ENCODE measurements around the gene SRSF8. TPM values are rescaled to one million over a fixed set of nuclear protein-coding genes. Genes with fewer than 3 reads are reported as not detected.
"Not testable (repeated sequence)": the region's sequence is repeated elsewhere in the genome, so short reads cannot be mapped to it uniquely, and the experiment has no call there.

SRSF8 gene
- total RNA-seq, 1 donor from 2014 or later = 16.1 TPM

DNA sequence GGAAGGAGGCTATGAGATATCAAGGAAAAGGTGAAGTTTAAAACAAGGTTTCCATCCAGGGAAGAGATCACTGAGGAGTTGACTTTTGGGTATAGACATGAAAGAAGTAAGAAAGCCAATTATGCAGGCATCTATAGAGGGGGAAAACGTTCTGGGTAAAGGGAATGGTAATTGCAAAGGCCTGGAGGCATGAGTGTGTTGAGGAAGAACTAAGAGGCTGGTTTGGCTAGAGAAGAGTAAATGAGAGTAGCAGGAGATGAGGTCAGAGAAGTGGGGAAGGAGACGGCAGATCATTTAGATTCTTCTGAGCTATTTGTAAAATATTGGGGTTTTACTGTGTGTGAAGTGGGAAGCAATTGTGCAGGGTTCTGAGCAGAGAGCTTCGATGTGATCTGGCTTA lies 30.5 kb downstream of the SRSF8 start:
- DNase-seq = no peak

GRCh38 chr11:95098826-95099225 lies 32.1 kb downstream of the SRSF8 start:
- no peak for DNase-seq

DNA sequence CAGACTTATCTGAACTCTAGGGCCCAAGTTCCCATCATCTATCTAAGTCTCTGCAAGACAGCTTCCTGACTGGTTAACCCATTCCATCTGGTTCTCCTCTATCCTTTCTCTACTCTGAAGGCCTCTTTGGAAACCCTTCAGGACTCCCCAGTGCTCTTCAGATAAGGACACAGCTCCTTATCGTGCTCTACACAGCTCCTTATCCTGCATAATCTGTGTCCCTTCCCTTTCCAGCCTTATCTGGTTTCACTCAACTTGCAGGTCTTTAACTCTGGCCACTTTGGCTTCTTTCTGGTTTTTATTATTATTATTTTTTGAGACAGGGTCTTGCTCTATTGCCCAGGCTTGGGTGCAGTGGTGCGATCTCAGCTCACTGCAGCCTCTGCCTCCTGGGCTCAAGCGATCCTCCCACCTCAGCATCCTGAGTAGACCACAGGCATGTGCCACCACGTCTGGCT lies 33.5 kb downstream of the SRSF8 start:
- no peak for DNase-seq

DNA sequence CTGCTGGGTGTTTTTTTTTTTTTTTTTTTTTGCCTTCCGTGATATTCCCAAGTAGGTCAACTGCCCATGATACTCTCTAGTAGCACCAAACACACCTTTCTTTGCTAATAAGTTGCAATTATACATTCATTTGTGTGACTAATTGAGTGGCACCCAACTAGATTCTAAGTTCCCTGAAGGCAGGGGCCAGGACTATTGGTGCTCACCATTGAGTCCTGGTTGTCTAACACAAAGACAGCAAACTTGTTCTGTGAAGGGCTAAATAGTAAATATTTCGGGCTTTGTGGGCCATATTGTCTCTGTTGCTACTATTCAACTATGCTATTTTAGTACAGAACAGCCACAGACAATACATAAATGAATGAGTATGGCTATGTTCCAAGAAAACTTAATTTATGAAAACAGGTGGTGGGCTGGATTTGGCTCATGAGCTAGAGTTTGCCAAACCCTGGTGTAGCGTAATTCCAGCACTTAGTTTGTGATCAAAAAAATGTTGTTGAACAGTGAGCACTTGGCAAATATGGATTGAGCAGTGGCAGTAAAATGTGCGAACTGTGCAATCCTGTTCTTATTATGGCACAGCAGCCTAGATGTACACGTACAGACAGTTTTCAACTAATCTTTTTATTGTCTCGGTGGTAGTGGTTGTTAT lies 34.3 kb downstream of the SRSF8 start:
- DNase-seq = no peak

- DNase-seq = no peak
These were observed 35.2 kb downstream of the SRSF8 start for GRCh38 chr11:95101935-95102334.

GRCh38 chr11:95102733-95103132 lies 36.0 kb downstream of the SRSF8 start:
- no peak for DNase-seq

- DNase-seq = no peak
These were observed 37.0 kb downstream of the SRSF8 start for GRCh38 chr11:95103701-95104100.

DNA sequence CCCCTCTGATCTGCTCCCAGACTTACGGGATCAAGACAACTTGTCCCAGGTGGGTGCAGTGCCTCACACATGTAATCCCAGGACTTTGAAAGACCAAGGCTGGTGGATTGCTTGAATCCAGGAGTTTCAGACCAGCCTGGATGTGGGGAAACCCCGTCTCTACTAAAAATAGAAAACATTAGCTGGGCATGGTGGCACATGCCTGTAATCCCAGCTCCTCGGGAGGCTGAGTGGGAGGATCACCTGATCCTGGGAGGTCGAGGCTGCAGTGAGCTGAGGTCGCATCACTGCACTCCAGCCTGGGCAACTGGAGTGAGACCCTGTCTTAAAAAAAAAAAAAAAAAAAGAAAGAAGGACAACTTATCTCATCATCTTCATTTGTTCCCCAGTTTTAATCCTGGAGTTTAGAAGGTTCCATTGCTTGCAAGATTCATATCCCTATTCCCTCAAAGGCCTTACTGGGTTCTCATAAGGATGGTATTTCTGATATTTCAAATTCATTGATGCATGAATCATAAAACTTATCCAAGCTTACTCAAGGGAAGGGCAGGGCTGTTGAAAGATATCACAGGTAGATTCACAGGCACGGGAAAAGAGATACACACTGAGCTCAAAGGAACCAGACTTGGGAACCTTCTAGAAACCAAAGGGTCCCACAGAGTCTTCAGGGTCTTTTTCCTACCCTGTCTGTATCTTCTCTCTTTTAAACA lies 37.6 kb downstream of the SRSF8 start:
- no peak for DNase-seq

GRCh38 chr11:95104856-95105255 lies 38.1 kb downstream of the SRSF8 start:
- no peak for DNase-seq

DNA sequence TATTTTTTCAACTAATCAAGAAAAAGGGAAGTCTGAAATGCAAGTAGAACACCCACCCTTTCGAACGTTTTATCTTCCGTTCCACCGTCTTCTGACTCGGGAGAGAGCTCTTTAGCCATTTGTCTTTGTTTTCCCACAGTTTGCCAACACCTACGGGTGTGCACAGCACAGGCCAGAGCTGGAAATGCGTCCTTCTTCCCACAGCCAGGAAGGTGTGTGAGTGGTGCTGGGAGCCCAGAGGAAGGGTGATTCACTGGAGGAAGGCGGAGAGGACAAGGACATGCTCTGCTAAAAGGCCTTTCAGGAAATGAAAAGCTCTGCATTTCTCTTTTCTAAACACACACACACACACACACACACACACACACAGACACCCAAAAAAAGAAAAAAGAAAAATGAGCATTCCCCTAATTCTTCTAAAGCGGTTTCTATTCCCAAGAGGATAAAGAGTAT lies 41.5 kb downstream of the SRSF8 start:
- DNase-seq = peak; percentile 44

DNA sequence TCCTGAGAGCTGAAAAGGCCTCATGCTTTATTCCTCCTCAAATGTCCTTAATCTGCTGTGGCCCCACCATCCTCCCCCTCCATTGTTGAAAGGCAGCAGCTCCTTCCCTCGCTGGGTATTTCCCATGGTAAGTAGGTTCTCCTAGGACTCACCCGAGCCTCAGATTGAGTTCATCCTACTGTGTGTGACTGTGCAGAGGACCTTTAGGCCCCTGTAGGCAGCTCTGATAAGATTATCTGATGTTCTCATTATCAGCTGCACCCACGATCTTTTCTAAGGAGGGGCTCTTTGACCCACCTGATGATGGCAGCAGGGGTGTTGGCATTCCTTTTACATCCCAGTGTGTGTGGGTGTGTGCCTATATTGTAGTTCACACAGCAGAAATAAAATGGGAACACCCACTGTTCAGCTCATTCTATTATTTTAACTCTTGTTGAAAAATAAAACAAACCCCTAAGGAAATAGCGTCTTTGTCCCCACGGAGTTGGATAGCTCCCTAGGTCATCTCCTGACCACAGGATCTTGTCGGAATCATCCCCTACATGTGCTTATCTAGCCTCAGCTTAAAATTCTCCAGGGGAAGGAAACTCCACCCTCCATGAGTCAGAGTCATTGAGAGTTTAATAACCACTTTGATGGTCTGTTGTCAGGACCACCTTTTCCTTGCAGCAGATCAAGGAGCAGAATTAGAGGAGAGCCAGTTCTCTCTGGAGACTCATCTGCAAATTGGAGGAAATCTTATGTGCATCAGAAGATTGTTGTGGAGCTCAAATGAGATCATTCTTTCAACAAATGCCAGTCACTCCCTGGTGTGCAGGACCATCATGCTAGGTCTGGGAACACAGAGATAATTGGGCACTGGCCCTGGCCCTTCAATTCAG lies 42.2 kb downstream of the SRSF8 start:
- DNase-seq = no peak

GRCh38 chr11:95111471-95111870 lies 44.8 kb downstream of the SRSF8 start:
- not testable (repeated sequence) for DNase-seq

DNA sequence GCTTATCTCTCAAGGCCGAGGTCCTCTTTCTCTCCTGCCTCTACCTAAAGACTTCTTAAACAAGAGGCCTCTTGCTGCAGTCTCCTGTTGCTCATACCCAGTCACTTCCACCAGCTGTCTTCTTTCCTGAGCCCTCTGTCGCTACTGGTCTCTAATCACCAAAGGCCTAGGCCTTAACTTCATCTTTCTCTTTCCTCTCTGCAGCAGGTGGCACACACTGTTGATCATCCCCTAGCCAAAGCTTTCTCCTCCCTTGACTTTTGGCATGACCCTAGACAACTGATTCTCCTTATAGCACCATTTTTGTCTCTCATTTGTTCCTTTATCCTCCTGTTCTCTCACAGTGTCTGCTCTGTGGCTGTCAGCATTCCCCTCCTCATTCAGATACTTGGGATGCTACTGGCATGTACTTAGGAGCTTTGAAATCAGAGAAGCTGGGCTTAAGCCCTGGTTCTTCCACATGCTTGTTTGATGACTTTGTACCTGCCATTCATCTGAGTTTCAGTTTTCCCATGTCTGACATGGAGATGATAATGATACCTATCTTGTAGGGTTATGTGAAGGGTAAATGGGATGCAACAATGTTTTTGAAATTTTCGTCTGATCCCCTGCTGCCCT lies 45.3 kb downstream of the SRSF8 start:
- no peak for DNase-seq

GRCh38 chr11:95115597-95115996 lies 48.9 kb downstream of the SRSF8 start:
- DNase-seq = no peak

GRCh38 chr11:95119361-95120060 lies 52.8 kb downstream of the SRSF8 start:
- no peak for DNase-seq

Other genes with a start within 250 kb of the SRSF8 start
- gene CWC15, start 93.4 kb upstream of the SRSF8 start, total RNA-seq = 43.0 TPM
- 1.9 TPM for gene KDM4D, start 93.2 kb upstream of the SRSF8 start, total RNA-seq
- not detected for gene KDM4E, start 41.7 kb upstream of the SRSF8 start, total RNA-seq
- not detected for gene KDM4F, start 17.5 kb upstream of the SRSF8 start, total RNA-seq
- gene ENDOD1, start 22.9 kb downstream of the SRSF8 start, total RNA-seq = 22.9 TPM
- 86.1 TPM for gene SESN3, start 164.3 kb downstream of the SRSF8 start, total RNA-seq

Data from occipital lobe (tissue), 2 donors.